Astrocyte (in vitro differentiated cells and primary cell): ENCODE results near the gene PARP6. TPM values are rescaled to one million over a fixed set of nuclear protein-coding genes. Genes with fewer than 3 reads are reported as not detected.

Source experiments
- DNase-seq: peaks from one replicate; pipeline ENCODE4 v3.0.0-alpha.2; 2010; ENCODE audit warnings: low read depth
- FAIRE-seq: peaks from 2 replicates; lab custom pipeline; 2011; peaks lifted over from hg19 to GRCh38; lab: Jason Lieb, UNC
- H2AFZ ChIP-seq: 2 replicates; pipeline ENCODE4 v1.6.0; 2012; ENCODE audit warnings: low read depth, low read length, inconsistent platforms
- H3K27ac ChIP-seq: 2 replicates; pipeline ENCODE4 v1.5.1; 2011; ENCODE audit warnings: low read depth, low read length, inconsistent platforms
- H3K27me3 ChIP-seq: 2 replicates; pipeline ENCODE4 v1.6.0; 2011; ENCODE audit warnings: low read length, inconsistent platforms; ENCODE audit not compliant: insufficient read depth
- H3K36me3 ChIP-seq: 2 replicates; pipeline ENCODE4 v1.5.1; 2011; ENCODE audit warnings: low read length, inconsistent platforms; ENCODE audit not compliant: insufficient read depth
- H3K4me1 ChIP-seq: 2 replicates; pipeline ENCODE4 v1.5.1; 2011; ENCODE audit warnings: low read length, inconsistent platforms; ENCODE audit not compliant: insufficient read depth
- H3K4me2 ChIP-seq: 2 replicates; pipeline ENCODE4 v1.6.0; 2012; ENCODE audit warnings: low read length, inconsistent platforms
- H3K4me3 ChIP-seq: 2 replicates; pipeline ENCODE4 v1.5.1; 2011; ENCODE audit warnings: low read depth, mild to moderate bottlenecking, low read length, inconsistent platforms; ENCODE audit not compliant: insufficient read depth
- H3K79me2 ChIP-seq: 2 replicates; pipeline ENCODE4 v1.6.0; 2012; ENCODE audit warnings: mild to moderate bottlenecking, low read length, inconsistent platforms; ENCODE audit not compliant: insufficient read depth
- H3K9ac ChIP-seq: 2 replicates; pipeline ENCODE4 v1.6.0; 2012; ENCODE audit warnings: mild to moderate bottlenecking, low read length, inconsistent platforms
- H3K9me3 ChIP-seq: 2 replicates; pipeline ENCODE4 v1.5.1; 2012; ENCODE audit warnings: low read depth, mild to moderate bottlenecking, low read length, inconsistent platforms; ENCODE audit not compliant: insufficient read depth
- H4K20me1 ChIP-seq: 2 replicates; pipeline ENCODE4 v1.6.0; 2012; ENCODE audit warnings: low read length, inconsistent platforms; ENCODE audit not compliant: insufficient read depth
- H3K27ac Mint-ChIP-seq: one replicate; pipeline ENCODE4 v1.8.0; 2021; ENCODE audit warnings: mild to moderate bottlenecking, mixed read lengths; ENCODE audit not compliant: unreplicated experiment
- H3K27me3 Mint-ChIP-seq: one replicate; pipeline ENCODE4 v1.8.0; 2021; ENCODE audit warnings: low read depth, mixed read lengths; ENCODE audit not compliant: unreplicated experiment
- H3K36me3 Mint-ChIP-seq: one replicate; pipeline ENCODE4 v1.8.0; 2021; ENCODE audit warnings: low read depth, mixed read lengths; ENCODE audit not compliant: unreplicated experiment
- H3K4me1 Mint-ChIP-seq: one replicate; pipeline ENCODE4 v1.8.0; 2021; ENCODE audit warnings: low read depth, mixed read lengths; ENCODE audit not compliant: unreplicated experiment
- H3K4me3 Mint-ChIP-seq: one replicate; pipeline ENCODE4 v1.8.0; 2021; ENCODE audit warnings: mild to moderate bottlenecking, moderate library complexity, mixed read lengths; ENCODE audit not compliant: unreplicated experiment
- H3K9me3 Mint-ChIP-seq: one replicate; pipeline ENCODE4 v1.8.0; 2021; ENCODE audit warnings: mild to moderate bottlenecking, mixed read lengths; ENCODE audit not compliant: unreplicated experiment
- EZH2 ChIP-seq: IDR thresholded peaks from 2 replicates; pipeline ENCODE4 v1.6.1; 2012; ENCODE audit warnings: mild to moderate bottlenecking, low read length, inconsistent platforms; ENCODE audit not compliant: insufficient read depth
- total RNA-seq: library from RNA; stranded (reverse); gene quantifications from 2 replicates; pipeline ENCODE4 v1.2.1, GENCODE V29; 2021
- TF ChIP-seq, protein P1 (sequence below): IDR thresholded peaks from 2 replicates; pipeline ENCODE4 v1.5.1; 2011; ENCODE audit warnings: low read depth, mild to moderate bottlenecking, inconsistent platforms, low read length, moderate library complexity; ENCODE audit not compliant: insufficient read depth

Gene PARP6
- total RNA-seq, 1 donor from 2014 or later: 62.7 TPM

GRCh38 chr15:72272997-72273352 is 621 bp upstream of the PARP6 start:
- H3K36me3 Mint-ChIP-seq: no peaks in the 10 kb centered on the region

DNA sequence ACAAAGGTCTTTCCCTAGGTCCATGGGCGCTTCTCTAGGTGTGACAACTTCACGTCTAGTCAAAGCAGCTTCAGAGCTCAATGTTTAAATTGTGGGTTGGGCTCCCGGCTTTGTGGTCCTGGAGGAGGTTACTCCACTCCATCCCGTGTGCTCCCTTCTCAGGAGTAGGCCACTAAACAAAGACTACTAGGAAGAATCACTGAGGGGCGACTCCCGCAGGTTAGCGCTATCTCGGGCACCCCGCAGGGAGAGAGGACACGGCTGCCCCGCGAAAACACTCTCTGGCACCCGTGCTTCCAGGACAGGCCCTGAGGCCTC is 500 bp downstream of the PARP6 start:
- H3K36me3 Mint-ChIP-seq: peaks cover 4% of the 10 kb centered on the region
- FAIRE-seq (no peak), DNase-seq (peak; percentile 6)
- H3K9me3 ChIP-seq: no peaks in the 10 kb centered on the region
- H3K4me1 Mint-ChIP-seq: peaks cover 12% of the 10 kb centered on the region
- peaks cover 11% of the 10 kb centered on the region for H3K4me1 ChIP-seq
- H2AFZ ChIP-seq: peak overlapping the region; percentile 82
- peaks cover 11% of the 10 kb centered on the region for H3K36me3 ChIP-seq
- TF ChIP-seq, protein P1, sequence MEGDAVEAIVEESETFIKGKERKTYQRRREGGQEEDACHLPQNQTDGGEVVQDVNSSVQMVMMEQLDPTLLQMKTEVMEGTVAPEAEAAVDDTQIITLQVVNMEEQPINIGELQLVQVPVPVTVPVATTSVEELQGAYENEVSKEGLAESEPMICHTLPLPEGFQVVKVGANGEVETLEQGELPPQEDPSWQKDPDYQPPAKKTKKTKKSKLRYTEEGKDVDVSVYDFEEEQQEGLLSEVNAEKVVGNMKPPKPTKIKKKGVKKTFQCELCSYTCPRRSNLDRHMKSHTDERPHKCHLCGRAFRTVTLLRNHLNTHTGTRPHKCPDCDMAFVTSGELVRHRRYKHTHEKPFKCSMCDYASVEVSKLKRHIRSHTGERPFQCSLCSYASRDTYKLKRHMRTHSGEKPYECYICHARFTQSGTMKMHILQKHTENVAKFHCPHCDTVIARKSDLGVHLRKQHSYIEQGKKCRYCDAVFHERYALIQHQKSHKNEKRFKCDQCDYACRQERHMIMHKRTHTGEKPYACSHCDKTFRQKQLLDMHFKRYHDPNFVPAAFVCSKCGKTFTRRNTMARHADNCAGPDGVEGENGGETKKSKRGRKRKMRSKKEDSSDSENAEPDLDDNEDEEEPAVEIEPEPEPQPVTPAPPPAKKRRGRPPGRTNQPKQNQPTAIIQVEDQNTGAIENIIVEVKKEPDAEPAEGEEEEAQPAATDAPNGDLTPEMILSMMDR: no peak
- no peak for TF ChIP-seq EZH2
- H3K27ac ChIP-seq: peak overlapping the region; percentile 70
- peaks cover 37% of the 10 kb centered on the region for H3K79me2 ChIP-seq
- H3K9me3 Mint-ChIP-seq: no peaks in the 10 kb centered on the region
- H3K27me3 ChIP-seq: peaks cover 3% of the 10 kb centered on the region
- peak overlapping the region; percentile 95 for H3K4me3 Mint-ChIP-seq
- peaks cover 14% of the 10 kb centered on the region for H4K20me1 ChIP-seq
- H3K4me3 ChIP-seq: peak overlapping the region; percentile 92
- peaks cover 10% of the 10 kb centered on the region for H3K27me3 Mint-ChIP-seq
- peak overlapping the region; percentile 97 for H3K9ac ChIP-seq
- peak overlapping the region; percentile 94 for H3K4me2 ChIP-seq
- peak overlapping the region; percentile 53 for H3K27ac Mint-ChIP-seq

More at GRCh38 chr15:72272997-72273352, 621 bp upstream of the PARP6 start:
- Histone ChIP-seq H3K4me1 (peaks cover 11% of the 10 kb centered on the region), H3K27me3 (peaks cover 3% of the 10 kb centered on the region), H3K4me3 (peak overlapping the region; percentile 92), H4K20me1 (peaks cover 7% of the 10 kb centered on the region), H2AFZ (peak overlapping the region; percentile 76), H3K9ac (peak overlapping the region; percentile 97), H3K9me3 (no peaks in the 10 kb centered on the region), H3K27ac (peak overlapping the region; percentile 70), H3K4me2 (peak overlapping the region; percentile 94), H3K79me2 (peaks cover 35% of the 10 kb centered on the region), H3K36me3 (peaks cover 4% of the 10 kb centered on the region)
- peak overlapping the region; percentile 83 for H3K4me3 Mint-ChIP-seq
- TF ChIP-seq, protein P1: no peak
- TF ChIP-seq EZH2: no peak
- H3K9me3 Mint-ChIP-seq: no peaks in the 10 kb centered on the region
- peak overlapping the region; percentile 83 for H3K27ac Mint-ChIP-seq
- H3K27me3 Mint-ChIP-seq: peaks cover 17% of the 10 kb centered on the region
- FAIRE-seq (no peak), DNase-seq (no peak)
- peaks cover 11% of the 10 kb centered on the region for H3K4me1 Mint-ChIP-seq

- H3K27me3 Mint-ChIP-seq: peaks cover 6% of the 10 kb centered on the region
- peaks cover 17% of the 10 kb centered on the region for H3K36me3 ChIP-seq
- H2AFZ ChIP-seq: no peak overlapping the region
Observed at GRCh38 chr15:72271221-72271620, 1.1 kb downstream of the PARP6 start.

More at GRCh38 chr15:72271221-72271620, 1.1 kb downstream of the PARP6 start:
- FAIRE-seq (no peak), DNase-seq (no peak)
- peak overlapping the region; percentile 97 for H3K9ac ChIP-seq
- H3K27ac ChIP-seq: no peak overlapping the region
- peaks cover 4% of the 10 kb centered on the region for H3K36me3 Mint-ChIP-seq
- peaks cover 3% of the 10 kb centered on the region for H3K27me3 ChIP-seq
- H3K4me3 ChIP-seq: peak overlapping the region; percentile 92
- peak overlapping the region; percentile 95 for H3K4me3 Mint-ChIP-seq
- H3K4me2 ChIP-seq: peak overlapping the region; percentile 94
- no peak for TF ChIP-seq EZH2
- TF ChIP-seq, protein P1: no peak
- peaks cover 37% of the 10 kb centered on the region for H3K79me2 ChIP-seq
- no peak overlapping the region for H3K27ac Mint-ChIP-seq
- H3K9me3 Mint-ChIP-seq: no peaks in the 10 kb centered on the region
- H3K9me3 ChIP-seq: no peaks in the 10 kb centered on the region
- peaks cover 18% of the 10 kb centered on the region for H4K20me1 ChIP-seq
- H3K4me1 Mint-ChIP-seq: peaks cover 12% of the 10 kb centered on the region
- peaks cover 11% of the 10 kb centered on the region for H3K4me1 ChIP-seq
